SK-N-SH (cell line): ENCODE measurements around the gene APOD. TPM values are rescaled to one million over a fixed set of nuclear protein-coding genes. Genes with fewer than 3 reads are reported as not detected.

ENCODE experiments used
- CTCF ChIA-PET: fragments of 300-600, 350-600 bp; formaldehyde crosslinking; extraction: SDS; loops from one replicate; lab custom pipeline; 2021; lab: Yijun Ruan, JAX
- POLR2A ChIA-PET: fragments of 350-600 bp; sonication (Branson Sonifier 250); formaldehyde crosslinking; extraction: SDS; loops from one replicate; lab custom pipeline; 2020; ENCODE audit warnings: antibody characterized with exemption, inconsistent platforms; lab: Yijun Ruan, JAX
- DNase-seq: peaks from one replicate; pipeline ENCODE4 v3.0.0; 2012
- H2AFZ ChIP-seq: fragments of 200-600 bp; sonication (generic); 2 replicates; pipeline ENCODE4 v1.8.1; 2016; ENCODE audit warnings: antibody characterized with exemption, mild to moderate bottlenecking, low read depth
- H3F3A ChIP-seq: fragments of 200-600 bp; sonication (generic); replicated peaks from 2 replicates; pipeline ENCODE3; 2016; ENCODE audit warnings: antibody characterized with exemption, mild to moderate bottlenecking; ENCODE audit not compliant: insufficient read depth
- H3K27ac ChIP-seq, 2 experiments: fragments of 200-500 bp in 1 of 2; fragments of 200-600 bp in 1 of 2; sonication (Bioruptor generic) in 1 of 2; sonication (generic), shearing (Covaris generic) in 1 of 2; 2 replicates each; pipeline versions ENCODE4 v1.5.1 to v1.6.1; 2014 to 2016; ENCODE audit warnings: low read depth in 2 of 2, inconsistent platforms in 1 of 2, low read length in 1 of 2, mild to moderate bottlenecking in 1 of 2, mixed read lengths in 1 of 2
- H3K27me3 ChIP-seq: fragments of 200-600 bp; sonication (generic), shearing (Covaris generic); 2 replicates; pipeline ENCODE4 v1.6.1; 2016; ENCODE audit warnings: mixed run types; ENCODE audit not compliant: insufficient read depth
- H3K36me3 ChIP-seq, 2 experiments: fragments of 200-500 bp in 1 of 2; fragments of 200-600 bp in 1 of 2; sonication (Bioruptor generic) in 1 of 2; sonication (generic) in 1 of 2; replicated peaks in 1 of 2; 2 replicates each; pipeline versions ENCODE3 to v1.5.1; 2014 to 2016; ENCODE audit warnings: low read length in 1 of 2, mild to moderate bottlenecking in 1 of 2; ENCODE audit not compliant: insufficient read depth in 2 of 2, control insufficient read depth in 1 of 2
- H3K4me1 ChIP-seq, 2 experiments: fragments of 200-500 bp in 1 of 2; fragments of 200-600 bp in 1 of 2; sonication (Bioruptor generic) in 1 of 2; sonication (generic), shearing (Covaris generic) in 1 of 2; 2 replicates each; pipeline versions ENCODE4 v1.5.1 to v1.6.1; 2014 to 2016; ENCODE audit warnings: low read depth in 1 of 2, low read length in 1 of 2, mixed run types in 1 of 2; ENCODE audit not compliant: insufficient read depth in 2 of 2, control insufficient read depth in 1 of 2
- H3K4me2 ChIP-seq: fragments of 200-600 bp; sonication (generic), shearing (Covaris generic); 2 replicates; pipeline ENCODE4 v1.6.1; 2017; ENCODE audit warnings: mixed run types
- H3K4me3 ChIP-seq, 2 experiments: fragments of 200-500 bp in 1 of 2; fragments of 200-600 bp in 1 of 2; sonication (Bioruptor generic) in 1 of 2; sonication (generic), shearing (Covaris generic) in 1 of 2; 2 replicates each; pipeline versions ENCODE4 v1.5.1 to v1.8.1; 2014 to 2016; ENCODE audit warnings: low read depth in 2 of 2, inconsistent platforms in 1 of 2, low read length in 1 of 2, mild to moderate bottlenecking in 1 of 2, mixed read lengths in 1 of 2, moderate library complexity in 1 of 2
- H3K79me2 ChIP-seq: fragments of 200-600 bp; sonication (generic); 2 replicates; pipeline ENCODE4 v1.8.1; 2017; ENCODE audit warnings: mild to moderate bottlenecking; ENCODE audit not compliant: insufficient read depth
- H3K9ac ChIP-seq: fragments of 200-600 bp; sonication (generic); 2 replicates; pipeline ENCODE4 v1.6.1; 2017; ENCODE audit warnings: mixed run types
- H3K9me2 ChIP-seq: fragments of 200-600 bp; sonication (generic); 2 replicates; pipeline ENCODE4 v1.6.1; 2017; ENCODE audit warnings: mixed run types
- H3K9me3 ChIP-seq: fragments of 200-600 bp; sonication (generic); 2 replicates; pipeline ENCODE4 v1.6.1; 2017; ENCODE audit warnings: mixed run types, mild to moderate bottlenecking, moderate library complexity
- H4K20me1 ChIP-seq: fragments of 200-600 bp; sonication (generic); 2 replicates; pipeline ENCODE4 v1.6.1; 2017; ENCODE audit warnings: mild to moderate bottlenecking, mixed run types; ENCODE audit not compliant: insufficient read depth
- CHD2 ChIP-seq: fragments of 150-350 bp; IDR thresholded peaks from 2 replicates; pipeline ENCODE4 v1.6.1; 2018; ENCODE audit warnings: low read length; ENCODE audit not compliant: partially characterized antibody
- ELF1 ChIP-seq: IDR thresholded peaks from 2 replicates; pipeline ENCODE4 v1.4.0; 2012
- FOSL2 ChIP-seq: IDR thresholded peaks from 2 replicates; pipeline ENCODE4 v1.4.0; 2012; ENCODE audit warnings: low read depth, mild to moderate bottlenecking, moderate library complexity, borderline replicate concordance
- FOXJ3 ChIP-seq: sonication (generic); formaldehyde crosslinking; IDR thresholded peaks from 2 replicates; pipeline ENCODE4 v1.5.1; 2020; ENCODE audit warnings: mild to moderate bottlenecking, missing genetic modification reagents
- FOXM1 ChIP-seq: IDR thresholded peaks from 2 replicates; pipeline ENCODE4 v1.4.0; 2012; ENCODE audit warnings: low read depth, mild to moderate bottlenecking
- GATA2 ChIP-seq: sonication (generic); formaldehyde crosslinking; IDR thresholded peaks from 2 replicates; pipeline ENCODE4 v1.5.0; 2020; ENCODE audit warnings: mild to moderate bottlenecking, missing genetic modification reagents
- IRF3 ChIP-seq: fragments of 150-350 bp; IDR thresholded peaks from 2 replicates; pipeline ENCODE4 v1.6.1; 2016; ENCODE audit warnings: mild to moderate bottlenecking, low read depth, low read length
- MAX ChIP-seq: IDR thresholded peaks from 2 replicates; pipeline ENCODE4 v1.4.0; 2012; ENCODE audit warnings: low read depth
- MEF2A ChIP-seq: IDR thresholded peaks from 2 replicates; pipeline ENCODE4 v1.4.0; 2012; ENCODE audit warnings: low read depth, borderline replicate concordance
- NFIC ChIP-seq: IDR thresholded peaks from 2 replicates; pipeline ENCODE4 v1.4.0; 2012; ENCODE audit warnings: borderline replicate concordance
- NRF1 ChIP-seq: IDR thresholded peaks from 2 replicates; pipeline ENCODE4 v1.6.1; 2012; ENCODE audit warnings: low read depth, mild to moderate bottlenecking, low read length
- POLR2AphosphoS5 ChIP-seq: IDR thresholded peaks from 2 replicates; pipeline ENCODE4 v1.6.1; 2012; ENCODE audit warnings: low read depth, low read length
- RAD21 ChIP-seq: IDR thresholded peaks from 2 replicates; pipeline ENCODE4 v1.6.1; 2012; ENCODE audit warnings: mild to moderate bottlenecking, low read length
- SMC3 ChIP-seq: IDR thresholded peaks from 2 replicates; pipeline ENCODE4 v1.6.1; 2012; ENCODE audit warnings: low read depth, low read length, improper control_type of control experiment
- YY1 ChIP-seq: IDR thresholded peaks from 2 replicates; pipeline ENCODE4 v1.4.0; 2012; ENCODE audit warnings: low read depth, mild to moderate bottlenecking
- WGBS: methylation state at CpG from one replicate; pipeline ENCODE4 v1.1.6; 2017; ENCODE audit warnings: low lambda C conversion rate; 5-methylcytosine and 5-hydroxymethylcytosine counted together
- polyA plus RNA-seq, 3 experiments: library from polyadenylated mRNA; depleted of rRNA; stranded (reverse); fragments of >200 nt; gene quantifications; 2 replicates each; pipeline ENCODE4 v1.2.3, GENCODE V29; 2012
- TF ChIP-seq, protein P1 (sequence below): IDR thresholded peaks from 2 replicates; pipeline ENCODE4 v1.6.1; 2012; ENCODE audit warnings: mild to moderate bottlenecking, low read depth, low read length, moderate library complexity
- TF ChIP-seq, protein P2 (sequence below): IDR thresholded peaks from 2 replicates; pipeline ENCODE4 v1.4.0; 2012; ENCODE audit warnings: low read depth, borderline replicate concordance
- TF ChIP-seq, protein P3 (sequence below): IDR thresholded peaks from 2 replicates; pipeline ENCODE4; 2012

Gene APOD
- polyA plus RNA-seq, 1 of the 3 experiments (the other 2 are of a cell fraction), result 0.05 TPM

DNA sequence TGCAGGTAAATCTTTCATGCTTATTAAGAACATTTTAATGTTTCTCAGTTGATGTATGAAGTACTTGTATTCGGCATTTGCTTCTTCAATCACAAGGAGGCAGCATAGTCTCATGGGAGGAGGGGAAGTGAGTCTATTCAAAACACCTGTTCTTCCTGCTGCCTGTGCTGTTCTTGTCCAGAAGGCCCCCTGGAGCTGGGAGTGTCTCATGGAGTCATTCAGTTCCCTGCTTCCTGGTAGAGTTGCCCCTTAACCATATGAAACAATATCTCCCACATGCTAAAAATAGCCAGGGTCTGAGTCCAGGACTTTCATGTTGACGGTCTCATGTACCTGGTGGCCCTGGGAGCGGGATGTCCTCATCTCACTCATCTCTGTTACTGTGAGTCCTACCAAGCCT lies 25.1 kb downstream of the APOD start:
- TF ChIP-seq FOXJ3 (CRISPR knock-in tag) (no peak), YY1 (no peak), GATA2 (no peak), NFIC (no peak), IRF3 (no peak), RAD21 (peak; percentile 71), FOSL2 (no peak), MEF2A (no peak), SMC3 (peak; percentile 29; the same call in 1 of the 2 replicates), MAX (no peak), POLR2AphosphoS5 (no peak), NRF1 (no peak), FOXM1 (no peak), ELF1 (no peak), CHD2 (no peak)
- TF ChIP-seq, protein P1, sequence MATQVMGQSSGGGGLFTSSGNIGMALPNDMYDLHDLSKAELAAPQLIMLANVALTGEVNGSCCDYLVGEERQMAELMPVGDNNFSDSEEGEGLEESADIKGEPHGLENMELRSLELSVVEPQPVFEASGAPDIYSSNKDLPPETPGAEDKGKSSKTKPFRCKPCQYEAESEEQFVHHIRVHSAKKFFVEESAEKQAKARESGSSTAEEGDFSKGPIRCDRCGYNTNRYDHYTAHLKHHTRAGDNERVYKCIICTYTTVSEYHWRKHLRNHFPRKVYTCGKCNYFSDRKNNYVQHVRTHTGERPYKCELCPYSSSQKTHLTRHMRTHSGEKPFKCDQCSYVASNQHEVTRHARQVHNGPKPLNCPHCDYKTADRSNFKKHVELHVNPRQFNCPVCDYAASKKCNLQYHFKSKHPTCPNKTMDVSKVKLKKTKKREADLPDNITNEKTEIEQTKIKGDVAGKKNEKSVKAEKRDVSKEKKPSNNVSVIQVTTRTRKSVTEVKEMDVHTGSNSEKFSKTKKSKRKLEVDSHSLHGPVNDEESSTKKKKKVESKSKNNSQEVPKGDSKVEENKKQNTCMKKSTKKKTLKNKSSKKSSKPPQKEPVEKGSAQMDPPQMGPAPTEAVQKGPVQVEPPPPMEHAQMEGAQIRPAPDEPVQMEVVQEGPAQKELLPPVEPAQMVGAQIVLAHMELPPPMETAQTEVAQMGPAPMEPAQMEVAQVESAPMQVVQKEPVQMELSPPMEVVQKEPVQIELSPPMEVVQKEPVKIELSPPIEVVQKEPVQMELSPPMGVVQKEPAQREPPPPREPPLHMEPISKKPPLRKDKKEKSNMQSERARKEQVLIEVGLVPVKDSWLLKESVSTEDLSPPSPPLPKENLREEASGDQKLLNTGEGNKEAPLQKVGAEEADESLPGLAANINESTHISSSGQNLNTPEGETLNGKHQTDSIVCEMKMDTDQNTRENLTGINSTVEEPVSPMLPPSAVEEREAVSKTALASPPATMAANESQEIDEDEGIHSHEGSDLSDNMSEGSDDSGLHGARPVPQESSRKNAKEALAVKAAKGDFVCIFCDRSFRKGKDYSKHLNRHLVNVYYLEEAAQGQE, result no peak
- TF ChIP-seq, protein P2, sequence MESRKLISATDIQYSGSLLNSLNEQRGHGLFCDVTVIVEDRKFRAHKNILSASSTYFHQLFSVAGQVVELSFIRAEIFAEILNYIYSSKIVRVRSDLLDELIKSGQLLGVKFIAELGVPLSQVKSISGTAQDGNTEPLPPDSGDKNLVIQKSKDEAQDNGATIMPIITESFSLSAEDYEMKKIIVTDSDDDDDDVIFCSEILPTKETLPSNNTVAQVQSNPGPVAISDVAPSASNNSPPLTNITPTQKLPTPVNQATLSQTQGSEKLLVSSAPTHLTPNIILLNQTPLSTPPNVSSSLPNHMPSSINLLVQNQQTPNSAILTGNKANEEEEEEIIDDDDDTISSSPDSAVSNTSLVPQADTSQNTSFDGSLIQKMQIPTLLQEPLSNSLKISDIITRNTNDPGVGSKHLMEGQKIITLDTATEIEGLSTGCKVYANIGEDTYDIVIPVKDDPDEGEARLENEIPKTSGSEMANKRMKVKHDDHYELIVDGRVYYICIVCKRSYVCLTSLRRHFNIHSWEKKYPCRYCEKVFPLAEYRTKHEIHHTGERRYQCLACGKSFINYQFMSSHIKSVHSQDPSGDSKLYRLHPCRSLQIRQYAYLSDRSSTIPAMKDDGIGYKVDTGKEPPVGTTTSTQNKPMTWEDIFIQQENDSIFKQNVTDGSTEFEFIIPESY, result no peak
- TF ChIP-seq, protein P3, sequence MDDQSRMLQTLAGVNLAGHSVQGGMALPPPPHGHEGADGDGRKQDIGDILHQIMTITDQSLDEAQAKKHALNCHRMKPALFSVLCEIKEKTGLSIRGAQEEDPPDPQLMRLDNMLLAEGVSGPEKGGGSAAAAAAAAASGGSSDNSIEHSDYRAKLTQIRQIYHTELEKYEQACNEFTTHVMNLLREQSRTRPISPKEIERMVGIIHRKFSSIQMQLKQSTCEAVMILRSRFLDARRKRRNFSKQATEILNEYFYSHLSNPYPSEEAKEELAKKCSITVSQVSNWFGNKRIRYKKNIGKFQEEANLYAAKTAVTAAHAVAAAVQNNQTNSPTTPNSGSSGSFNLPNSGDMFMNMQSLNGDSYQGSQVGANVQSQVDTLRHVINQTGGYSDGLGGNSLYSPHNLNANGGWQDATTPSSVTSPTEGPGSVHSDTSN, result no peak
- DNase-seq, result peak; percentile 34
- no peaks in the 10 kb centered on the region for H3K36me3 ChIP-seq
- no peaks in the 10 kb centered on the region for H3F3A ChIP-seq
- no peak overlapping the region for H3K9ac ChIP-seq
- ChIA-PET CTCF (interaction anchor here (0.6 to 1.9 kb wide), 4 partner anchors 11 to 292 kb away, joined by 3 to 6 read pairs (median 4); no protein-coding TSS in a partner anchor), POLR2A (no interaction called here)
- H4K20me1 ChIP-seq, result no peaks in the 10 kb centered on the region
- no peaks in the 10 kb centered on the region for H3K9me3 ChIP-seq
- H3K9me2 ChIP-seq, result no peaks in the 10 kb centered on the region
- H3K79me2 ChIP-seq, result no peaks in the 10 kb centered on the region
- 0 out of 2 replicates have a peak, but pooled peaks cover 14% of the 10 kb centered on the region for H3K27me3 ChIP-seq
- 89% methylated on average over 3 of the region's 3 CpGs for WGBS
- peaks cover 0 to 2% of the 10 kb centered on the region in 2 experiments; a peak in 1 of 4 replicates for H3K4me1 ChIP-seq
- no peak overlapping the region for H3K4me2 ChIP-seq
- no peak overlapping the region for H3K4me3 ChIP-seq
- no peak overlapping the region for H2AFZ ChIP-seq
- H3K27ac ChIP-seq, result no peak overlapping the region
